Smooth muscle cell of trachea (primary cell): ENCODE data around the gene CXCL16. TPM values are rescaled to one million over a fixed set of nuclear protein-coding genes. Genes with fewer than 3 reads are reported as not detected.

Experiments
- total RNA-seq: library from RNA; depleted of rRNA; stranded (reverse); fragments of >200 nt; gene quantifications from 2 replicates; pipeline ENCODE4 v1.2.1, GENCODE V29; 2014

CXCL16 gene
- total RNA-seq: 2.0 TPM in 1 of 2 replicates, not detected in the other

DNA sequence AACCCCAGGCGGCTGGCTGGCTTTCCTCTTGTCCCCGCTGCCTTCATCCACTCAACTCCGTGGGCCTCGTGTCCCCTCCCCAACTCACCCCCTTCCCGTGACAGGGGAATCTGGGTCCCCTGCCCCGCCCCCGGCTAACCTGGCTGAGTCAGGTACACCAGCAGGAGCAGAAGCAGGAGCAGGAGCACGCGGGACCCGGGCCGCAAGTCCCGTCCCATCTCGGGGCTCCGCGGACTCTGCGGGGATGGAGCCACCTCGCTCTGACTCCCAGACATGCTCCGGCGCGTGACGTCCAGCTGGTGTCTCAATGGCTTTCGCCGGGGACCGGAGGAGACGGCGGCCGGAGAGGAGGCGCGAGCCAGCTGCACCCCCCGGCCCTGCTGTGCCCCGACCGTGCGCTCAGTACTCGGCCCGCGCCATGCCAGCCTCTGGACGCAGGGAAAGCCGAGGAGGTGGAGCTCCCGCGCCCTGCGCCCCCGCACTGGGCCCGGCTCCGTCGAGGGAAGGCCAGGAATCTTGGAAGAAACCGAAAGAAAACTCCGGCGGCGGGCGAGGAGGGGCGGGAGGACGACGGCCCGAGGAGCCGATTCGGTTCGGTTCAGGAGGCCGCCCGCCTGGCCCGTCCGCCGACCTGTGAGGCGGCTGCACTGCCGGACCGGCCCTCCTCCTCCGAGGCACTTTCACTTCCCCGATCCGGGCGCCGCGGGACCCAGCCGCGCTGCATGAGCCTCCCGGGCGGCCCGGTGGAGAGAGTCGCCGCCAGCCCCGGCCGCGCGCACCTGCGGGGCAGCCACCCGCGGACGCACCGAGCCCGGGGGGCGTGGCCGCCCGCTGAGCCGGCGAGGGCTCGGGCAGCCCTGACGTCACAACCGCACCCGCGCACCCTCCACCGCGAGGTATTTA, at the start of gene CXCL16, which contains the start of gene ZMYND15:
CXCL16 (minus strand) TSS at position 807 of the 903 bp plus-strand sequence; CDS start at position 218, 589 bp downstream.
ZMYND15 (plus strand) TSS at position 712 of the 903 bp plus-strand sequence. CDS start 716 bp downstream, outside the sequence.

GRCh38 chr17:4788807-4789700, 49.3 kb upstream of the CXCL16 start, which contains the start of gene GLTPD2:
GLTPD2 (plus strand) TSS chr17:4788964; CDS start chr17:4789012, 48 bp downstream.

DNA sequence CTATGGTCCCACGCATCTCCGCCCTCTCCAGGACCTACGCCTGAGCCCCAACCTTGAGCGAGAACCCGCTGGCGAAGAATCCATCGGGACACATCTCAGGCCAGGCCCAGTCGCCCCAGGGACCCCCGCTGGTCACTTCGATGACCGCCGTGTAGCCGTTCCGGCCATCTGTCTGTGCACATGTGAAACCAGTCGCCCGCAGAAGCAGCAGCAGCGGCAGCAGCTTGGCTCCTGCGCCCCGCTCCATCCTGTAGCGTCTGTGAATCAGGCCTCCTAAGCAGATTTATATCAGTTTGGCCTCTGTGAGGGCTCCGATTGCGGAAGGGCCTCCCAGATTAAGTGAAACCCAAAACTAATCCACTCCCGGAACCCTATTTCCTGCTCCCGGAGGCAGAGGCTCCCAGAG, 46.4 kb upstream of the CXCL16 start, which contains the start of gene VMO1:
VMO1 (minus strand) TSS at position 259 of the 406 bp plus-strand sequence; CDS start at position 247, 12 bp downstream.

GRCh38 chr17:4771519-4772234, 31.9 kb upstream of the CXCL16 start, which contains the start of gene TM4SF5:
TM4SF5 (plus strand) TSS chr17:4771886; CDS start chr17:4771923, 37 bp downstream.

GRCh38 chr17:4709794-4710692, 29.7 kb downstream of the CXCL16 start, which contains the start of gene ARRB2:
ARRB2 (plus strand) TSS chr17:4710632; CDS start chr17:4710722, 90 bp downstream.

Other genes with a start within 250 kb of the CXCL16 start
- gene SPNS2, start 241.0 kb downstream of the CXCL16 start, total RNA-seq: 0.17 and 1.0 TPM in 2 replicates
- gene MYBBP1A, start 184.5 kb downstream of the CXCL16 start, total RNA-seq: 41.3 and 61.7 TPM in 2 replicates
- not detected in 2 replicates for gene GGT6, start 179.4 kb downstream of the CXCL16 start, total RNA-seq
- gene SMTNL2, start 155.4 kb downstream of the CXCL16 start, total RNA-seq: 0.15 and 1.2 TPM in 2 replicates
- gene ALOX15, start 98.2 kb downstream of the CXCL16 start, total RNA-seq: not detected in 2 replicates
- gene PELP1, start 35.8 kb downstream of the CXCL16 start, total RNA-seq: 31.1 and 36.1 TPM in 2 replicates
- gene ARRB2, start 29.3 kb downstream of the CXCL16 start, total RNA-seq: 3.8 and 4.6 TPM in 2 replicates
- 14.0 and 15.9 TPM in 2 replicates for gene MED11, start 8.5 kb downstream of the CXCL16 start, total RNA-seq
- 0.15 and 0.33 TPM in 2 replicates for gene ZMYND15, start 95 bp downstream of the CXCL16 start, total RNA-seq
- gene TM4SF5, start 32.0 kb upstream of the CXCL16 start, total RNA-seq: not detected in 2 replicates
- gene VMO1, start 46.4 kb upstream of the CXCL16 start, total RNA-seq: 0.83 and 1.0 TPM in 2 replicates
- not detected in 2 replicates for gene GLTPD2, start 49.0 kb upstream of the CXCL16 start, total RNA-seq
- gene PSMB6, start 56.2 kb upstream of the CXCL16 start, total RNA-seq: 97.4 and 218 TPM in 2 replicates
- gene PLD2, start 67.2 kb upstream of the CXCL16 start, total RNA-seq: 29.8 and 30.1 TPM in 2 replicates
- gene MINK1, start 93.4 kb upstream of the CXCL16 start, total RNA-seq: 39.4 and 40.6 TPM in 2 replicates
- 1.9 and 5.0 TPM in 2 replicates for gene C17orf107, start 159.6 kb upstream of the CXCL16 start, total RNA-seq
- gene CHRNE, start 163.2 kb upstream of the CXCL16 start, total RNA-seq: 0.87 and 1.2 TPM in 2 replicates
- gene GP1BA, start 192.3 kb upstream of the CXCL16 start, total RNA-seq: not detected in 2 replicates
- 49.3 and 52.8 TPM in 2 replicates for gene SLC25A11, start 200.1 kb upstream of the CXCL16 start, total RNA-seq
- 24.0 and 30.8 TPM in 2 replicates for gene RNF167, start 200.3 kb upstream of the CXCL16 start, total RNA-seq
- 605 and 662 TPM in 2 replicates for gene PFN1, start 208.6 kb upstream of the CXCL16 start, total RNA-seq
- gene ENO3, start 211.2 kb upstream of the CXCL16 start, total RNA-seq: 2.3 and 3.6 TPM in 2 replicates
- gene SPAG7, start 227.9 kb upstream of the CXCL16 start, total RNA-seq: 43.2 and 56.1 TPM in 2 replicates
- gene CAMTA2, start 247.7 kb upstream of the CXCL16 start, total RNA-seq: 16.7 and 20.3 TPM in 2 replicates